ENCODE results near the gene CEBPZOS. TPM values are rescaled to one million over a fixed set of nuclear protein-coding genes. Genes with fewer than 3 reads are reported as not detected.

Gene CEBPZOS
- total RNA-seq, 1 experiment from 2014 or later: 46.8 TPM

- BruUV-seq (replicated peaks): no TSS peak
- intact Hi-C loops (cut with micrococcal nuclease): loop anchor here (10.0 kb wide), 1 partner anchor 364 kb away; no protein-coding TSS in a partner anchor
- ChIA-PET CTCF (no interaction called here), RAD21 (ENCODE audit: low non-redundant PET in 1 of 2, low total read pairs in 2 of 2, uncharacterized antibody in 2 of 2, unreplicated experiment in 2 of 2) (no interaction called here), POLR2A (no interaction called here)
- DNase-seq (ENCODE audit: low read depth, low spot score): no peak
- Histone ChIP-seq H3K27ac (ENCODE audit: low read depth, low read length) (no peak overlapping the region), H3K4me1 (ENCODE audit: control insufficient read depth in 1 of 2, insufficient read depth in 2 of 2, low read length in 2 of 2) (no peaks in the 10 kb centered on the region), H4K20me1 (ENCODE audit: insufficient read depth) (no peaks in the 10 kb centered on the region), H3K79me2 (ENCODE audit: insufficient read depth, low read length) (peaks cover 39% of the 10 kb centered on the region), H3K4me2 (ENCODE audit: low read length) (no peak overlapping the region), H3K27me3 (ENCODE audit: insufficient read depth, low read length) (no peaks in the 10 kb centered on the region), H3K9ac (ENCODE audit: low read length) (no peak overlapping the region), H3K9me2 (ENCODE audit: insufficient read depth) (no peaks in the 10 kb centered on the region), H3K9me3 (ENCODE audit: control insufficient read depth in 1 of 2, insufficient read depth in 1 of 2, low read depth in 1 of 2, low read length in 2 of 2) (no peaks in the 10 kb centered on the region), H2AFZ (ENCODE audit: low read depth, low read length, poor library complexity, severe bottlenecking) (no peak overlapping the region), H3K4me3 (replicated peaks in 1 of 2; ENCODE audit: low read depth in 1 of 2, low read length in 2 of 2) (no peak overlapping the region), H3K36me3 (ENCODE audit: control insufficient read depth in 1 of 2, insufficient read depth in 2 of 2, low read length in 2 of 2) (peaks cover 12 to 19% of the 10 kb centered on the region in 2 experiments; a peak in 3 of 4 replicates)
- TF ChIP-seq ELF1 (IDR thresholded peaks at IDR 0.05; ENCODE audit: borderline replicate concordance, low read depth) (no peak), POLR2A (IDR thresholded peaks at IDR 0.05; ENCODE audit: borderline replicate concordance, extremely low read depth, insufficient read depth, insufficient read length) (no peak), SIN3A (IDR thresholded peaks at IDR 0.05; ENCODE audit: low read depth) (no peak), CEBPB (IDR thresholded peaks at IDR 0.05; ENCODE audit: low read depth) (no peak), MAX (IDR thresholded peaks at IDR 0.05) (no peak), JUND (IDR thresholded peaks at IDR 0.05) (no peak), ZNF274 (IDR thresholded peaks at IDR 0.05; ENCODE audit: low read depth, low read length) (no peak), EZH2phosphoT487 (IDR thresholded peaks at IDR 0.05; ENCODE audit: borderline replicate concordance) (no peak), TCF7L2 (IDR thresholded peaks at IDR 0.05; ENCODE audit: borderline replicate concordance, extremely low read depth, insufficient read depth, insufficient read length) (no peak), EZH2 (IDR thresholded peaks at IDR 0.05) (no peak), EGR1 (IDR thresholded peaks at IDR 0.05; ENCODE audit: low read depth) (no peak), SRF (IDR thresholded peaks at IDR 0.05; ENCODE audit: low read depth) (no peak), SP1 (IDR thresholded peaks at IDR 0.05; ENCODE audit: low read depth) (no peak), ZFX (IDR thresholded peaks at IDR 0.05) (no peak), POLR2AphosphoS5 (IDR thresholded peaks at IDR 0.05; ENCODE audit: low read depth, low read length) (no peak), CBX3 (IDR thresholded peaks at IDR 0.05; ENCODE audit: low read depth) (no peak)
- TF ChIP-seq, protein P1, sequence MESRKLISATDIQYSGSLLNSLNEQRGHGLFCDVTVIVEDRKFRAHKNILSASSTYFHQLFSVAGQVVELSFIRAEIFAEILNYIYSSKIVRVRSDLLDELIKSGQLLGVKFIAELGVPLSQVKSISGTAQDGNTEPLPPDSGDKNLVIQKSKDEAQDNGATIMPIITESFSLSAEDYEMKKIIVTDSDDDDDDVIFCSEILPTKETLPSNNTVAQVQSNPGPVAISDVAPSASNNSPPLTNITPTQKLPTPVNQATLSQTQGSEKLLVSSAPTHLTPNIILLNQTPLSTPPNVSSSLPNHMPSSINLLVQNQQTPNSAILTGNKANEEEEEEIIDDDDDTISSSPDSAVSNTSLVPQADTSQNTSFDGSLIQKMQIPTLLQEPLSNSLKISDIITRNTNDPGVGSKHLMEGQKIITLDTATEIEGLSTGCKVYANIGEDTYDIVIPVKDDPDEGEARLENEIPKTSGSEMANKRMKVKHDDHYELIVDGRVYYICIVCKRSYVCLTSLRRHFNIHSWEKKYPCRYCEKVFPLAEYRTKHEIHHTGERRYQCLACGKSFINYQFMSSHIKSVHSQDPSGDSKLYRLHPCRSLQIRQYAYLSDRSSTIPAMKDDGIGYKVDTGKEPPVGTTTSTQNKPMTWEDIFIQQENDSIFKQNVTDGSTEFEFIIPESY (IDR thresholded peaks at IDR 0.05; ENCODE audit: extremely low read depth, insufficient replicate concordance, low read length): no peak
- TF ChIP-seq, protein P2, sequence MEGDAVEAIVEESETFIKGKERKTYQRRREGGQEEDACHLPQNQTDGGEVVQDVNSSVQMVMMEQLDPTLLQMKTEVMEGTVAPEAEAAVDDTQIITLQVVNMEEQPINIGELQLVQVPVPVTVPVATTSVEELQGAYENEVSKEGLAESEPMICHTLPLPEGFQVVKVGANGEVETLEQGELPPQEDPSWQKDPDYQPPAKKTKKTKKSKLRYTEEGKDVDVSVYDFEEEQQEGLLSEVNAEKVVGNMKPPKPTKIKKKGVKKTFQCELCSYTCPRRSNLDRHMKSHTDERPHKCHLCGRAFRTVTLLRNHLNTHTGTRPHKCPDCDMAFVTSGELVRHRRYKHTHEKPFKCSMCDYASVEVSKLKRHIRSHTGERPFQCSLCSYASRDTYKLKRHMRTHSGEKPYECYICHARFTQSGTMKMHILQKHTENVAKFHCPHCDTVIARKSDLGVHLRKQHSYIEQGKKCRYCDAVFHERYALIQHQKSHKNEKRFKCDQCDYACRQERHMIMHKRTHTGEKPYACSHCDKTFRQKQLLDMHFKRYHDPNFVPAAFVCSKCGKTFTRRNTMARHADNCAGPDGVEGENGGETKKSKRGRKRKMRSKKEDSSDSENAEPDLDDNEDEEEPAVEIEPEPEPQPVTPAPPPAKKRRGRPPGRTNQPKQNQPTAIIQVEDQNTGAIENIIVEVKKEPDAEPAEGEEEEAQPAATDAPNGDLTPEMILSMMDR (IDR thresholded peaks at IDR 0.05 in 2 of 3, conservative IDR thresholded peaks at IDR 0.05 in 1 of 3; ENCODE audit: borderline replicate concordance in 1 of 3, insufficient read depth in 1 of 3, low read depth in 2 of 3, low read length in 2 of 3): no peak
- no peak for ATAC-seq
Observed at GRCh38 chr2:37148325-37148724, 48.0 kb upstream of the CEBPZOS start.
